ENCODE results near the gene CRABP1. TPM values are rescaled to one million over a fixed set of nuclear protein-coding genes. Genes with fewer than 3 reads are reported as not detected.

CRABP1 gene
- total RNA-seq, 1 experiment from 2014 or later: 444 TPM

DNA sequence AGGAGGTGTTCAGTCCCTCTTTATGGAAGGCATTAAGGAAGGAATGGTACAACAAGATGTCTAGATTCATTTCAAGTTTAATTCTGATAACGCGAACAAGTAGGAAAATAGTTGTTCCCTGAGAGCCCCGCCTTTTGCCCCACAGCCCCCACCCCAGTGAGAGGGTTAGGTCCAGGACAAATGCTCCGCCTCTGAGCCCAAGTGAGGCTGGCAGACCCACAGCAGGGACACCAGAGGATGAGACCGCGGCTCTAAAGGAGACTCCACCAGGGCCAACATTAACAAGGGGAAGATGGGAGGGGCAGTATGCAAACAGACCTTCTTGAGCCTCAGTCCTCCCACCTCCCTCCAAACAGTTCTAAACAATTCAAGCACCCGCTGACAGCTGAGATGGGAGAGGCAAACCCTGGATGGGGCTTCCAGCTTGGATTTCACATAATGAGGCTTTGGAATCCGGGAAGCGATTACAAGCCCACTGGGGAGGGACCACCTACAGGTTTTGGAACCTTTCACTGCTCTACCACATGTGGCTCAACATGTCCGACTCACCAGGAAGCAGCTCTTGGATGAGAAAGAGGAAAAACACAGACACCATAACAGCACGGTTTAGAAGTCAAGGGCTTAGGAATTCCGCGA lies 54.9 kb downstream of the CRABP1 start (continued):
- TF ChIP-seq, protein P1, sequence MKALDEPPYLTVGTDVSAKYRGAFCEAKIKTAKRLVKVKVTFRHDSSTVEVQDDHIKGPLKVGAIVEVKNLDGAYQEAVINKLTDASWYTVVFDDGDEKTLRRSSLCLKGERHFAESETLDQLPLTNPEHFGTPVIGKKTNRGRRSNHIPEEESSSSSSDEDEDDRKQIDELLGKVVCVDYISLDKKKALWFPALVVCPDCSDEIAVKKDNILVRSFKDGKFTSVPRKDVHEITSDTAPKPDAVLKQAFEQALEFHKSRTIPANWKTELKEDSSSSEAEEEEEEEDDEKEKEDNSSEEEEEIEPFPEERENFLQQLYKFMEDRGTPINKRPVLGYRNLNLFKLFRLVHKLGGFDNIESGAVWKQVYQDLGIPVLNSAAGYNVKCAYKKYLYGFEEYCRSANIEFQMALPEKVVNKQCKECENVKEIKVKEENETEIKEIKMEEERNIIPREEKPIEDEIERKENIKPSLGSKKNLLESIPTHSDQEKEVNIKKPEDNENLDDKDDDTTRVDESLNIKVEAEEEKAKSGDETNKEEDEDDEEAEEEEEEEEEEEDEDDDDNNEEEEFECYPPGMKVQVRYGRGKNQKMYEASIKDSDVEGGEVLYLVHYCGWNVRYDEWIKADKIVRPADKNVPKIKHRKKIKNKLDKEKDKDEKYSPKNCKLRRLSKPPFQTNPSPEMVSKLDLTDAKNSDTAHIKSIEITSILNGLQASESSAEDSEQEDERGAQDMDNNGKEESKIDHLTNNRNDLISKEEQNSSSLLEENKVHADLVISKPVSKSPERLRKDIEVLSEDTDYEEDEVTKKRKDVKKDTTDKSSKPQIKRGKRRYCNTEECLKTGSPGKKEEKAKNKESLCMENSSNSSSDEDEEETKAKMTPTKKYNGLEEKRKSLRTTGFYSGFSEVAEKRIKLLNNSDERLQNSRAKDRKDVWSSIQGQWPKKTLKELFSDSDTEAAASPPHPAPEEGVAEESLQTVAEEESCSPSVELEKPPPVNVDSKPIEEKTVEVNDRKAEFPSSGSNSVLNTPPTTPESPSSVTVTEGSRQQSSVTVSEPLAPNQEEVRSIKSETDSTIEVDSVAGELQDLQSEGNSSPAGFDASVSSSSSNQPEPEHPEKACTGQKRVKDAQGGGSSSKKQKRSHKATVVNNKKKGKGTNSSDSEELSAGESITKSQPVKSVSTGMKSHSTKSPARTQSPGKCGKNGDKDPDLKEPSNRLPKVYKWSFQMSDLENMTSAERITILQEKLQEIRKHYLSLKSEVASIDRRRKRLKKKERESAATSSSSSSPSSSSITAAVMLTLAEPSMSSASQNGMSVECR (CRISPR knock-in tag; IDR thresholded peaks at IDR 0.05; ENCODE audit: borderline replicate concordance): peak; percentile 3; the same call in 1 of the 2 replicates
- TF ChIP-seq, protein P2, sequence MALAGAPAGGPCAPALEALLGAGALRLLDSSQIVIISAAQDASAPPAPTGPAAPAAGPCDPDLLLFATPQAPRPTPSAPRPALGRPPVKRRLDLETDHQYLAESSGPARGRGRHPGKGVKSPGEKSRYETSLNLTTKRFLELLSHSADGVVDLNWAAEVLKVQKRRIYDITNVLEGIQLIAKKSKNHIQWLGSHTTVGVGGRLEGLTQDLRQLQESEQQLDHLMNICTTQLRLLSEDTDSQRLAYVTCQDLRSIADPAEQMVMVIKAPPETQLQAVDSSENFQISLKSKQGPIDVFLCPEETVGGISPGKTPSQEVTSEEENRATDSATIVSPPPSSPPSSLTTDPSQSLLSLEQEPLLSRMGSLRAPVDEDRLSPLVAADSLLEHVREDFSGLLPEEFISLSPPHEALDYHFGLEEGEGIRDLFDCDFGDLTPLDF (CRISPR knock-in tag; IDR thresholded peaks at IDR 0.05): no peak
- TF ChIP-seq, protein P3, sequence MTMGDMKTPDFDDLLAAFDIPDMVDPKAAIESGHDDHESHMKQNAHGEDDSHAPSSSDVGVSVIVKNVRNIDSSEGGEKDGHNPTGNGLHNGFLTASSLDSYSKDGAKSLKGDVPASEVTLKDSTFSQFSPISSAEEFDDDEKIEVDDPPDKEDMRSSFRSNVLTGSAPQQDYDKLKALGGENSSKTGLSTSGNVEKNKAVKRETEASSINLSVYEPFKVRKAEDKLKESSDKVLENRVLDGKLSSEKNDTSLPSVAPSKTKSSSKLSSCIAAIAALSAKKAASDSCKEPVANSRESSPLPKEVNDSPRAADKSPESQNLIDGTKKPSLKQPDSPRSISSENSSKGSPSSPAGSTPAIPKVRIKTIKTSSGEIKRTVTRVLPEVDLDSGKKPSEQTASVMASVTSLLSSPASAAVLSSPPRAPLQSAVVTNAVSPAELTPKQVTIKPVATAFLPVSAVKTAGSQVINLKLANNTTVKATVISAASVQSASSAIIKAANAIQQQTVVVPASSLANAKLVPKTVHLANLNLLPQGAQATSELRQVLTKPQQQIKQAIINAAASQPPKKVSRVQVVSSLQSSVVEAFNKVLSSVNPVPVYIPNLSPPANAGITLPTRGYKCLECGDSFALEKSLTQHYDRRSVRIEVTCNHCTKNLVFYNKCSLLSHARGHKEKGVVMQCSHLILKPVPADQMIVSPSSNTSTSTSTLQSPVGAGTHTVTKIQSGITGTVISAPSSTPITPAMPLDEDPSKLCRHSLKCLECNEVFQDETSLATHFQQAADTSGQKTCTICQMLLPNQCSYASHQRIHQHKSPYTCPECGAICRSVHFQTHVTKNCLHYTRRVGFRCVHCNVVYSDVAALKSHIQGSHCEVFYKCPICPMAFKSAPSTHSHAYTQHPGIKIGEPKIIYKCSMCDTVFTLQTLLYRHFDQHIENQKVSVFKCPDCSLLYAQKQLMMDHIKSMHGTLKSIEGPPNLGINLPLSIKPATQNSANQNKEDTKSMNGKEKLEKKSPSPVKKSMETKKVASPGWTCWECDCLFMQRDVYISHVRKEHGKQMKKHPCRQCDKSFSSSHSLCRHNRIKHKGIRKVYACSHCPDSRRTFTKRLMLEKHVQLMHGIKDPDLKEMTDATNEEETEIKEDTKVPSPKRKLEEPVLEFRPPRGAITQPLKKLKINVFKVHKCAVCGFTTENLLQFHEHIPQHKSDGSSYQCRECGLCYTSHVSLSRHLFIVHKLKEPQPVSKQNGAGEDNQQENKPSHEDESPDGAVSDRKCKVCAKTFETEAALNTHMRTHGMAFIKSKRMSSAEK (CRISPR knock-in tag; IDR thresholded peaks at IDR 0.05; ENCODE audit: borderline replicate concordance): no peak
- TF ChIP-seq CBFB (CRISPR knock-in tag; IDR thresholded peaks at IDR 0.05; ENCODE audit: low read depth): peak; percentile 63; the same call in 1 of the 2 replicates
- TF ChIP-seq, protein P4, sequence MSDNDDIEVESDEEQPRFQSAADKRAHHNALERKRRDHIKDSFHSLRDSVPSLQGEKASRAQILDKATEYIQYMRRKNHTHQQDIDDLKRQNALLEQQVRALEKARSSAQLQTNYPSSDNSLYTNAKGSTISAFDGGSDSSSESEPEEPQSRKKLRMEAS (CRISPR knock-in tag; IDR thresholded peaks at IDR 0.05): 0 out of 2 replicates have a peak, but pooled peaks have one; percentile 36
- TF ChIP-seq, protein P5, sequence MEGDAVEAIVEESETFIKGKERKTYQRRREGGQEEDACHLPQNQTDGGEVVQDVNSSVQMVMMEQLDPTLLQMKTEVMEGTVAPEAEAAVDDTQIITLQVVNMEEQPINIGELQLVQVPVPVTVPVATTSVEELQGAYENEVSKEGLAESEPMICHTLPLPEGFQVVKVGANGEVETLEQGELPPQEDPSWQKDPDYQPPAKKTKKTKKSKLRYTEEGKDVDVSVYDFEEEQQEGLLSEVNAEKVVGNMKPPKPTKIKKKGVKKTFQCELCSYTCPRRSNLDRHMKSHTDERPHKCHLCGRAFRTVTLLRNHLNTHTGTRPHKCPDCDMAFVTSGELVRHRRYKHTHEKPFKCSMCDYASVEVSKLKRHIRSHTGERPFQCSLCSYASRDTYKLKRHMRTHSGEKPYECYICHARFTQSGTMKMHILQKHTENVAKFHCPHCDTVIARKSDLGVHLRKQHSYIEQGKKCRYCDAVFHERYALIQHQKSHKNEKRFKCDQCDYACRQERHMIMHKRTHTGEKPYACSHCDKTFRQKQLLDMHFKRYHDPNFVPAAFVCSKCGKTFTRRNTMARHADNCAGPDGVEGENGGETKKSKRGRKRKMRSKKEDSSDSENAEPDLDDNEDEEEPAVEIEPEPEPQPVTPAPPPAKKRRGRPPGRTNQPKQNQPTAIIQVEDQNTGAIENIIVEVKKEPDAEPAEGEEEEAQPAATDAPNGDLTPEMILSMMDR (IDR thresholded peaks at IDR 0.05): no peak
- no peak for TF ChIP-seq TEAD4 (CRISPR knock-in tag; IDR thresholded peaks at IDR 0.05)
- no peak for TF ChIP-seq FOXK1 (CRISPR knock-in tag; IDR thresholded peaks at IDR 0.05)
- no peak for TF ChIP-seq GRHL2 (CRISPR knock-in tag; IDR thresholded peaks at IDR 0.05; ENCODE audit: insufficient replicate concordance, severe bottlenecking)
- no peak for TF ChIP-seq JAZF1 (CRISPR knock-in tag; IDR thresholded peaks at IDR 0.05)
- no peak for TF ChIP-seq NFE2L1 (CRISPR knock-in tag; IDR thresholded peaks at IDR 0.05)
- TF ChIP-seq RORB (CRISPR knock-in tag; IDR thresholded peaks at IDR 0.05): no peak

DNA sequence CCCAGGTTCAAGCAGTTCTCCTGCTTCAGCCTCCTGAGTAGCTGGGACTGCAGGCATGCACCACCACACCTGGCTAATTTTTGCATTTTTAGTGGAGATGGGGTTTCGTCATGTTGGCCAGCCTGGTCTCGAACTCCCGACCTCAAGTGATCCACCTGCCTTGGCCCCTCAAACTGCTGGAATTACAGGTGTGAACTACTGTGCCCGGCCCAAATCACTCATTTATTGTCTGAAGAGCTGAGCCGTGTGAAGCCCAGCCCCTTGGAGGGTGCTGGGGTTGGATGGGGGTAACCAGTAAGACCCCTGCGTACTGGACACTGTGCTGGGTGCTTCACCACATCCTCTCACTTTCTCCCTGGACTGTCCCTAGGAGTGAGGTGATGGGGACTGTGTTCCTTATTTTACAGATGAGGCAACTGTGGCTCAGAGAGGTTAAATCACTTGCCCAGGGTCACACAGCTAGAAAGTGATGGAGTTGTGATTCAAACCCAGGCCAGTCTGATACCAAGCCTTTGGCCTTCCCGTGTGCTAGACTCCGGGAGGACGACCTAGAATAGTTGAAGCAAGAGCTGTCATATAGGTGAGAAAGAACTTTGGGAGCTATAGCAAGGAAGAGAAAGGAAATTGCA lies 56.1 kb downstream of the CRABP1 start:
- Mint-ChIP-seq H3K27me3 (ENCODE audit: low read depth) (no peaks in the 10 kb centered on the region; the same call in 1 of the 2 replicates), H3K27ac (no peak overlapping the region), H3K36me3 (no peaks in the 10 kb centered on the region), H3K9me3 (no peaks in the 10 kb centered on the region), H3K4me1 (peaks cover 70% of the 10 kb centered on the region), H3K4me3 (no peak overlapping the region)
- POLR2A ChIA-PET: no interaction called here
- no peak for ATAC-seq
- DNase-seq (ENCODE audit: low spot score): no peak
- CTCF ChIA-PET: interaction anchor here (0.9 to 5.0 kb wide), 15 partner anchors 9 to 80 kb away, joined by 3 to 30 read pairs (median 8); partner anchors contain the start of gene CRABP1
- TF ChIP-seq CBFB (CRISPR knock-in tag; IDR thresholded peaks at IDR 0.05; ENCODE audit: low read depth): no peak
- TF ChIP-seq, protein P6, sequence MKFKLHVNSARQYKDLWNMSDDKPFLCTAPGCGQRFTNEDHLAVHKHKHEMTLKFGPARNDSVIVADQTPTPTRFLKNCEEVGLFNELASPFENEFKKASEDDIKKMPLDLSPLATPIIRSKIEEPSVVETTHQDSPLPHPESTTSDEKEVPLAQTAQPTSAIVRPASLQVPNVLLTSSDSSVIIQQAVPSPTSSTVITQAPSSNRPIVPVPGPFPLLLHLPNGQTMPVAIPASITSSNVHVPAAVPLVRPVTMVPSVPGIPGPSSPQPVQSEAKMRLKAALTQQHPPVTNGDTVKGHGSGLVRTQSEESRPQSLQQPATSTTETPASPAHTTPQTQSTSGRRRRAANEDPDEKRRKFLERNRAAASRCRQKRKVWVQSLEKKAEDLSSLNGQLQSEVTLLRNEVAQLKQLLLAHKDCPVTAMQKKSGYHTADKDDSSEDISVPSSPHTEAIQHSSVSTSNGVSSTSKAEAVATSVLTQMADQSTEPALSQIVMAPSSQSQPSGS (CRISPR knock-in tag; IDR thresholded peaks at IDR 0.05; ENCODE audit: borderline replicate concordance, low read depth): no peak
- TF ChIP-seq, protein P3 (CRISPR knock-in tag; IDR thresholded peaks at IDR 0.05; ENCODE audit: borderline replicate concordance): no peak
- TF ChIP-seq NR3C1 (CRISPR knock-in tag; conservative IDR thresholded peaks at IDR 0.05; ENCODE audit: low read depth): no peak
- no peak for TF ChIP-seq RELA (CRISPR knock-in tag; IDR thresholded peaks at IDR 0.05; ENCODE audit: borderline replicate concordance)
